ENCODE data around the gene LRRC7.

Gene LRRC7

GRCh38 chr1:69551476-69552324 lies 16.0 kb upstream of the LRRC7 start:
- no peak overlapping the region for H3K27ac ChIP-seq (replicated peaks; ENCODE audit: low read length)
- no peaks in the 10 kb centered on the region for H3K9me3 ChIP-seq (replicated peaks in 1 of 2; ENCODE audit: control insufficient read depth in 2 of 2, insufficient read depth in 1 of 2, low read depth in 1 of 2, low read length in 2 of 2)
- no peak overlapping the region for H3K23ac ChIP-seq (ENCODE audit: low read depth, low read length, poor library complexity)
- no peak overlapping the region for H2BK5ac ChIP-seq (ENCODE audit: low read length)
- H2BK12ac ChIP-seq (ENCODE audit: low read length): no peak overlapping the region
- DNase-seq (ENCODE audit: low spot score): no peak
- peak overlapping the region; percentile 35 for H2AFZ ChIP-seq (ENCODE audit: low read length)
- no peaks in the 10 kb centered on the region for H3K4me1 ChIP-seq (ENCODE audit: control insufficient read depth in 2 of 2, insufficient read depth in 1 of 2, low read depth in 1 of 2, low read length in 2 of 2)
- H2AK5ac ChIP-seq (ENCODE audit: low read depth, low read length): no peak overlapping the region
- no peak overlapping the region for H3K9ac ChIP-seq (ENCODE audit: low read depth, low read length, poor library complexity)
- no peak overlapping the region for H2BK15ac ChIP-seq (ENCODE audit: low read length)
- H4K8ac ChIP-seq (ENCODE audit: low read depth, low read length): no peak overlapping the region
- no peaks in the 10 kb centered on the region for H3K27me3 ChIP-seq (ENCODE audit: control insufficient read depth in 3 of 3, insufficient read depth in 3 of 3, low read depth in 1 of 3, low read length in 3 of 3)
- H3K36me3 ChIP-seq (replicated peaks in 1 of 2; ENCODE audit: control insufficient read depth in 2 of 2, insufficient read depth in 2 of 2, low read length in 2 of 2): no peaks in the 10 kb centered on the region
- no peak overlapping the region for H3K4me3 ChIP-seq (ENCODE audit: low read length in 2 of 2)
- no peak overlapping the region for H3K4ac ChIP-seq (ENCODE audit: low read length)
- H3K79me1 ChIP-seq (ENCODE audit: low read depth, low read length): no peaks in the 10 kb centered on the region
- no peak overlapping the region for H3K14ac ChIP-seq (ENCODE audit: low read length)
- H4K91ac ChIP-seq (ENCODE audit: low read depth, low read length, poor library complexity): no peak overlapping the region
- no peak overlapping the region for H2BK120ac ChIP-seq (ENCODE audit: low read depth, low read length)
- H3K4me2 ChIP-seq (ENCODE audit: insufficient read depth, low read length, poor library complexity, severe bottlenecking): no peak overlapping the region
- WGBS, 2 donors (ENCODE audit: extremely low coverage in 2 of 2, insufficient read length in 2 of 2, insufficient replicate concordance in 1 of 2): no CpG with 5 or more reads among the region's 8 CpGs
- H3K18ac ChIP-seq (ENCODE audit: low read length): no peak overlapping the region

- H3K4me1 ChIP-seq (ENCODE audit: control insufficient read depth in 2 of 2, insufficient read depth in 1 of 2, low read depth in 1 of 2, low read length in 2 of 2): no peaks in the 10 kb centered on the region
- no peak overlapping the region for H4K91ac ChIP-seq (ENCODE audit: low read depth, low read length, poor library complexity)
- H2BK15ac ChIP-seq (ENCODE audit: low read length): no peak overlapping the region
- no peak overlapping the region for H3K4ac ChIP-seq (ENCODE audit: low read length)
- H3K9ac ChIP-seq (ENCODE audit: low read depth, low read length, poor library complexity): no peak overlapping the region
- H2BK120ac ChIP-seq (ENCODE audit: low read depth, low read length): no peak overlapping the region
- H3K27me3 ChIP-seq (ENCODE audit: control insufficient read depth in 3 of 3, insufficient read depth in 3 of 3, low read depth in 1 of 3, low read length in 3 of 3): no peaks in the 10 kb centered on the region
- no peak overlapping the region for H2BK12ac ChIP-seq (ENCODE audit: low read length)
- no peak overlapping the region for H2AFZ ChIP-seq (ENCODE audit: low read length)
- H2BK5ac ChIP-seq (ENCODE audit: low read length): no peak overlapping the region
- no peaks in the 10 kb centered on the region for H3K79me1 ChIP-seq (ENCODE audit: low read depth, low read length)
- no peaks in the 10 kb centered on the region for H3K9me3 ChIP-seq (replicated peaks in 1 of 2; ENCODE audit: control insufficient read depth in 2 of 2, insufficient read depth in 1 of 2, low read depth in 1 of 2, low read length in 2 of 2)
- no peak overlapping the region for H3K23ac ChIP-seq (ENCODE audit: low read depth, low read length, poor library complexity)
- no peak overlapping the region for H3K14ac ChIP-seq (ENCODE audit: low read length)
- H3K36me3 ChIP-seq (replicated peaks in 1 of 2; ENCODE audit: control insufficient read depth in 2 of 2, insufficient read depth in 2 of 2, low read length in 2 of 2): no peaks in the 10 kb centered on the region
- no peak overlapping the region for H4K8ac ChIP-seq (ENCODE audit: low read depth, low read length)
- H3K27ac ChIP-seq (replicated peaks; ENCODE audit: low read length): no peak overlapping the region
- no peak overlapping the region for H2AK5ac ChIP-seq (ENCODE audit: low read depth, low read length)
- no peak overlapping the region for H3K18ac ChIP-seq (ENCODE audit: low read length)
- no peak for DNase-seq (ENCODE audit: low spot score)
- no peak overlapping the region for H3K4me3 ChIP-seq (ENCODE audit: low read length in 2 of 2)
- no CpG with 5 or more reads among the region's 1 CpG for WGBS, 2 donors (ENCODE audit: extremely low coverage in 2 of 2, insufficient read length in 2 of 2, insufficient replicate concordance in 1 of 2)
- no peak overlapping the region for H3K4me2 ChIP-seq (ENCODE audit: insufficient read depth, low read length, poor library complexity, severe bottlenecking)
Measured at GRCh38 chr1:69553726-69554125, 14.0 kb upstream of the LRRC7 start.

DNA sequence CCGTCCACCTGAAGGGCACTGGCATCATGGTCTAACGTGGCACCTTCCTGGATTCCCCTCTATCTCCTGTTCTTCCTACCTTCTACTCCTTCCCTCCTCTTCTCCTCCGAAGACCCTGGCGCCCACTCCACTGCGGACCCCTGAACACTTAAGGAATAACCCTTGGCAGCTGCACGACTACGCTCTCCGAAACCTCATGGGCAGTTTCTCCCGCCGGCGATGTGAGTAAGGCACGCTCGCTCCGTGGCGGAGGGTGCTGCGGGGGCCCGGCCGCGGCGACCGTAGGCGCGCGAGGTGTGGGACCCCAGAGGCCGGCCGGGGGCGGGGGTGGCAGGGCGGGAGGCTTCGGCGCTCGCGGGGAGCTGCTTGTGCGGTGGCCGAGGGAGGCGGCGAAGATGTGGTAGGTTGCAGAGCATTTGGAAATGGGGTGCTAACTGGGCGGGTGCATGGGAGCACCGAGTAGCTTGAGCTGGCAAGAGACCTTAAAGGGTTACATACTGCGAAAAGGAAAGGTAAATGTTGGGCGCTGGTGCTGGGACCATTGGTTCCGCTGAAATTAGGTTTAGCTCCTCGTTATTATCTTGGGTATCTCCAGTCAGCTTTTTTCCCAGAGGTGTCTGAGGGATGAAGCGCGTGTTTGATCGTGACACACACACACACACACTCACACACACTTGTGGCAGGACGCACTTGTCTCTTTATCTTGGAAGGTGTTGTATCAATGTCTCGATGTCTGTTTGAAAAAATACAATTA lies 876 bp downstream of the LRRC7 start:
- no peaks in the 10 kb centered on the region for H3K9me3 ChIP-seq (replicated peaks in 1 of 2; ENCODE audit: control insufficient read depth in 2 of 2, insufficient read depth in 1 of 2, low read depth in 1 of 2, low read length in 2 of 2)
- peak overlapping the region; percentile 92 for H2AFZ ChIP-seq (ENCODE audit: low read length)
- no peak overlapping the region for H2BK120ac ChIP-seq (ENCODE audit: low read depth, low read length)
- no peak overlapping the region for H3K4ac ChIP-seq (ENCODE audit: low read length)
- peaks cover 10 to 19% of the 10 kb centered on the region in 2 donors for H3K4me1 ChIP-seq (ENCODE audit: control insufficient read depth in 2 of 2, insufficient read depth in 1 of 2, low read depth in 1 of 2, low read length in 2 of 2)
- no peak overlapping the region for H3K27ac ChIP-seq (replicated peaks; ENCODE audit: low read length)
- no peak overlapping the region for H4K8ac ChIP-seq (ENCODE audit: low read depth, low read length)
- H4K91ac ChIP-seq (ENCODE audit: low read depth, low read length, poor library complexity): no peak overlapping the region
- H2BK12ac ChIP-seq (ENCODE audit: low read length): no peak overlapping the region
- H3K23ac ChIP-seq (ENCODE audit: low read depth, low read length, poor library complexity): peak overlapping the region; percentile 85
- H2AK5ac ChIP-seq (ENCODE audit: low read depth, low read length): no peak overlapping the region
- no peaks in the 10 kb centered on the region for H3K79me1 ChIP-seq (ENCODE audit: low read depth, low read length)
- H3K27me3 ChIP-seq (ENCODE audit: control insufficient read depth in 3 of 3, insufficient read depth in 3 of 3, low read depth in 1 of 3, low read length in 3 of 3): peaks cover 6 to 65% (median 30%) of the 10 kb centered on the region in 3 experiments
- peak overlapping the region; percentile 89 for H3K18ac ChIP-seq (ENCODE audit: low read length)
- H3K9ac ChIP-seq (ENCODE audit: low read depth, low read length, poor library complexity): peak overlapping the region; percentile 60
- no peaks in the 10 kb centered on the region for H3K36me3 ChIP-seq (replicated peaks in 1 of 2; ENCODE audit: control insufficient read depth in 2 of 2, insufficient read depth in 2 of 2, low read length in 2 of 2)
- H2BK5ac ChIP-seq (ENCODE audit: low read length): no peak overlapping the region
- peak; percentile 35 for DNase-seq (ENCODE audit: low spot score)
- H3K4me2 ChIP-seq (ENCODE audit: insufficient read depth, low read length, poor library complexity, severe bottlenecking): peak overlapping the region; percentile 98
- H2BK15ac ChIP-seq (ENCODE audit: low read length): no peak overlapping the region
- peak overlapping the region; percentile 52 to 84 for H3K4me3 ChIP-seq (ENCODE audit: low read length in 2 of 2)
- H3K14ac ChIP-seq (ENCODE audit: low read length): peak overlapping the region; percentile 71
- 86% methylated on average over 1 of the region's 47 CpGs; no CpG with 5 or more reads in 1 of the 2 donors for WGBS, 2 donors (ENCODE audit: extremely low coverage in 2 of 2, insufficient read length in 2 of 2, insufficient replicate concordance in 1 of 2)

GRCh38 chr1:69569175-69569541 lies 1.4 kb downstream of the LRRC7 start:
- peak overlapping the region; percentile 24 to 43 for H3K4me3 ChIP-seq (ENCODE audit: low read length in 2 of 2)
- peaks cover 10 to 19% of the 10 kb centered on the region in 2 donors for H3K4me1 ChIP-seq (ENCODE audit: control insufficient read depth in 2 of 2, insufficient read depth in 1 of 2, low read depth in 1 of 2, low read length in 2 of 2)
- H3K4me2 ChIP-seq (ENCODE audit: insufficient read depth, low read length, poor library complexity, severe bottlenecking): peak overlapping the region; percentile 98
- H3K23ac ChIP-seq (ENCODE audit: low read depth, low read length, poor library complexity): no peak overlapping the region
- H3K14ac ChIP-seq (ENCODE audit: low read length): no peak overlapping the region
- H3K27ac ChIP-seq (replicated peaks; ENCODE audit: low read length): no peak overlapping the region
- H2BK120ac ChIP-seq (ENCODE audit: low read depth, low read length): no peak overlapping the region
- 100% methylated on average over 1 of the region's 12 CpGs; no CpG with 5 or more reads in 1 of the 2 donors for WGBS, 2 donors (ENCODE audit: extremely low coverage in 2 of 2, insufficient read length in 2 of 2, insufficient replicate concordance in 1 of 2)
- H4K91ac ChIP-seq (ENCODE audit: low read depth, low read length, poor library complexity): no peak overlapping the region
- peak; percentile 12 for DNase-seq (ENCODE audit: low spot score)
- H3K36me3 ChIP-seq (replicated peaks in 1 of 2; ENCODE audit: control insufficient read depth in 2 of 2, insufficient read depth in 2 of 2, low read length in 2 of 2): no peaks in the 10 kb centered on the region
- H3K9me3 ChIP-seq (replicated peaks in 1 of 2; ENCODE audit: control insufficient read depth in 2 of 2, insufficient read depth in 1 of 2, low read depth in 1 of 2, low read length in 2 of 2): no peaks in the 10 kb centered on the region
- no peak overlapping the region for H2BK5ac ChIP-seq (ENCODE audit: low read length)
- H2BK12ac ChIP-seq (ENCODE audit: low read length): no peak overlapping the region
- H3K18ac ChIP-seq (ENCODE audit: low read length): no peak overlapping the region
- no peak overlapping the region for H2AK5ac ChIP-seq (ENCODE audit: low read depth, low read length)
- no peak overlapping the region for H3K9ac ChIP-seq (ENCODE audit: low read depth, low read length, poor library complexity)
- no peak overlapping the region for H2BK15ac ChIP-seq (ENCODE audit: low read length)
- H3K79me1 ChIP-seq (ENCODE audit: low read depth, low read length): no peaks in the 10 kb centered on the region
- H2AFZ ChIP-seq (ENCODE audit: low read length): peak overlapping the region; percentile 57
- no peak overlapping the region for H4K8ac ChIP-seq (ENCODE audit: low read depth, low read length)
- H3K4ac ChIP-seq (ENCODE audit: low read length): no peak overlapping the region
- peaks cover 6 to 65% (median 30%) of the 10 kb centered on the region in 3 experiments for H3K27me3 ChIP-seq (ENCODE audit: control insufficient read depth in 3 of 3, insufficient read depth in 3 of 3, low read depth in 1 of 3, low read length in 3 of 3)

All from neuronal stem cell (in vitro differentiated cells).